Measurements from ENCODE around the gene GLOD5.

Gene GLOD5

DNA sequence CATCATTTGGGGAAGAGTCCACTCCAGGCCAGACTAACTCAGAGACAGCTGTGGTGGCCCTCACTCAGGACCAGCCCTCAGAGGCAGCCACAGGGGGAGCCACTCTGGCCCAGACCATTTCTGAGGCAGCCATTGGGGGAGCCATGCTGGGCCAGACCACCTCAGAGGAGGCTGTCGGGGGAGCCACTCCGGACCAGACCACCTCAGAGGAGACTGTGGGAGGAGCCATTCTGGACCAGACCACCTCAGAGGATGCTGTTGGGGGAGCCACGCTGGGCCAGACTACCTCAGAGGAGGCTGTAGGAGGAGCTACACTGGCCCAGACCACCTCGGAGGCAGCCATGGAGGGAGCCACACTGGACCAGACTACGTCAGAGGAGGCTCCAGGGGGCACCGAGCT, 61.5 kb downstream of the GLOD5 start:
- CTCF ChIA-PET: no interaction called here
- TF ChIP-seq, protein P1, sequence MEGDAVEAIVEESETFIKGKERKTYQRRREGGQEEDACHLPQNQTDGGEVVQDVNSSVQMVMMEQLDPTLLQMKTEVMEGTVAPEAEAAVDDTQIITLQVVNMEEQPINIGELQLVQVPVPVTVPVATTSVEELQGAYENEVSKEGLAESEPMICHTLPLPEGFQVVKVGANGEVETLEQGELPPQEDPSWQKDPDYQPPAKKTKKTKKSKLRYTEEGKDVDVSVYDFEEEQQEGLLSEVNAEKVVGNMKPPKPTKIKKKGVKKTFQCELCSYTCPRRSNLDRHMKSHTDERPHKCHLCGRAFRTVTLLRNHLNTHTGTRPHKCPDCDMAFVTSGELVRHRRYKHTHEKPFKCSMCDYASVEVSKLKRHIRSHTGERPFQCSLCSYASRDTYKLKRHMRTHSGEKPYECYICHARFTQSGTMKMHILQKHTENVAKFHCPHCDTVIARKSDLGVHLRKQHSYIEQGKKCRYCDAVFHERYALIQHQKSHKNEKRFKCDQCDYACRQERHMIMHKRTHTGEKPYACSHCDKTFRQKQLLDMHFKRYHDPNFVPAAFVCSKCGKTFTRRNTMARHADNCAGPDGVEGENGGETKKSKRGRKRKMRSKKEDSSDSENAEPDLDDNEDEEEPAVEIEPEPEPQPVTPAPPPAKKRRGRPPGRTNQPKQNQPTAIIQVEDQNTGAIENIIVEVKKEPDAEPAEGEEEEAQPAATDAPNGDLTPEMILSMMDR (IDR thresholded peaks at IDR 0.05; ENCODE audit: control extremely low read depth, extremely low read depth, low read depth, missing control alignments): no peak
- no peak for DNase-seq (ENCODE audit: extremely low spot score)
- POLR2A ChIA-PET: no interaction called here
